SHP77 (cell line): ENCODE measurements around the gene GRAMD4.

Experiments
- DNase-seq, 2 experiments: peaks; one replicate each; lab custom pipeline; 2025; lab: John Stamatoyannopoulos, UW

The GRAMD4 gene

DNA sequence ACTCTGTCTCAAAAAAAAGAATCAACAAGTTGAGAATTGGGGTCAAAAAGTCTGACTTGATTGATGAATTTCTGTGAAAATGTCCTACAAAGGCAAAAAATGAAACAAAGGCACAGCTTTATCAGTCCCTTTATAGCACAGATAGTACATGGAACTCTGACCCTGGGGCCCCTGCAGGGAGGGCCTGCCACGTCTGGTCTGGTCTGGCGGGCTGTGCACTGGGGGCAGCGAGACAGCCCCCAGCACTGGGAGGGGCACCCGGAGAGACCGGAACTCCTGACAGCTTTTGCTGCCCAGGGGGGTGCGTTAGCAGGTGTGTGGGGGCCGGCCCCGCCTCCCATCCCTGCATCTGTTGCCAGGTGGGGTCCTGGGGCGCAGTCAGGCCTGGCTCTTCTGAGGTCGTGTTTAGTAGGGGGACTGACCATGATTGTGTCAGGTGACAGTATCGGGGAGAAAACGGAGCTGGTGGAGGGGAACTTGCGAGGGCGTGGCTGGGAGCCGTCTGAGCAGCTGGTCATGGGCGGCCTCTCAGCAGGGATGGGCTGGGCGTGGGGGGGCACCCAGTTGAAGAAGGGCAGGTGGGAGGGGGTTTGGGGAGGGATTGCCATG, 51.7 kb downstream of the GRAMD4 start:
- no peak for DNase-seq

DNA sequence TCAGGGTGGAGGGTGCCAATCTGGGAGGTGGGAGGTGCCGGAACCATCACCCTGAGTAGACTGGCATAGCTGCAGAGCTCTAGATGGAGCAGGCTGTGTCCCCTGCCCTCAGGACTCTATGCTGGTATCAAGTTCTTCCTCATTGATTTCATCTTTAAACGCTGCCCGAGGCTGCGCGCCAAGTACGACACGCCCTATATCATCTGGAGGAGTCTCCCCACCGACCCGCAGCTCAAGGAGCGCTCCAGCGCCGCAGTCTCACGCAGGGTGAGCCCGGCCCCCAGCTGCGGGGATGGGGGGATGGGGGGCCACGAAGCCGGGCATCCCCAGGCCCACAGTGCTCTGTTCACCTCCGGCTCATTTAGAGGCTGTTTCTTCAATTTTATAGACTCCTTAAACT, 52.5 kb downstream of the GRAMD4 start:
- no peak for DNase-seq

DNA sequence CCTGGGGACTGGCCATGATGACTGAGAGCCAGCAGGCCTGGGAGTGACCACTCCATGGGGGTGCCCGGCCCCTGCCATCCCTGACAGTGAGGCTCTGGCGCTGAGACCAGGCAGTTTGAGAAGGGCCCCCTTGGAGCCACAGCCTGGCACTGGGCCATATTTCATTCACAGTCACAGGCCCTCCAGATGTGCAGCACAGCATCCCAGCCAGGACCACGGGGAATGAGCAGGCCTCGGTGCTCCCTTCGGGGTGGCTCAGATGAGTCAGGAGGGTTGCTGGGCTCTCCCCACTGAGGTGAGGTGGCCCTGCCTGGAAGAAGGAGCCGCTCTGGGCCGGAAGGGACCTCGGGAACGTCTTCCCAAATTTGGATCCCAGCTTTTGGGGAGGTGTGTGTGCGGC, 53.0 kb downstream of the GRAMD4 start:
- no peak for DNase-seq

DNA sequence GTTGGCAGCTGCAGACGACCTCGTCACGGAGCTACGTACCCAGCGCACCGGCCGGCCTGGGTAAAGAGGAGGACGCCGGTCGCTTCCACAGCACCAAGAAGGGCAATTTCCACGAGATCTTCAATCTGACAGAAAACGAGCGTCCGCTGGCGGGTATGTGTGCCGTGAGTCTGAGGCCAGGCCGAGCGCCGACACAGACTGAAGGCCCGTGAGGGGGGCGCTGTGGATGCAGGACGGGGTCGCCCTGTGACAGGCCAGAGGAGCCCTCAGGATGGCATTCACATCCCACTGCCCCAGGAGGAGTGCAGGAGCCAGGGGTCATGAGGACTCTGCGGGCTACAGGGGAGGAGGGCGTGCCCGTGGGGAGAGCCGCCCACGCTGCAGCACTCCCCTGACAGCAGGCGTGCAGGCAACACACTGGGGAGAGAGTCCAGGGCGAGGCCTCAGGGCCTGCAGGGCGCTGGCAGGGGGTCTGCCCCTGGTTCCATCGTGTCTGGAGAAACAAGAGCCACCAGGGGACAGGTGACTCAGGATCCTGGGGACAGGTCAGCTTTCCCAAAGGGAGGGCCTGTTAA, 53.6 kb downstream of the GRAMD4 start:
- DNase-seq, result no peak

- DNase-seq, result no peak
Observed at GRCh38 chr22:46674367-46674781, 54.2 kb downstream of the GRAMD4 start.

DNA sequence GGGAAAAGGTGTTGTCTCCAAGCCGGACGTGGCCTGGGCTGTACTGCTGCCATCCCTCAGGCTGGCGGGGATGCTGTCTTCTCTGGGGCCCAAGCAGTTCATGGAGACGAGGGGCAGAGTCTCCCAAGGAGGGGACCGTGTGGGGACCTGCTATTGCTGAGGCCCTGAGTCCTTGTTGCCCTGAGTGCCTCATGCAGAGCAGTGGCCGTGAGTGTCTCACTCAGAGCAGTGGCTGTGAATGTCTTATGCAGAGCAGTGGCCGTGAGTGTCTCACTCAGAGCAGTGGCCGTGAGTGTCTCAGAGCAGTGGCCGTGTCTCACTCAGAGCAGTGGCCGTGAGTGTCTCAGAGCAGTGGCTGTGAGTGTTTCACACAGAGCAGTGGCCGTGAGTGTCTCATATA, 54.7 kb downstream of the GRAMD4 start:
- DNase-seq, result no peak

GRCh38 chr22:46675479-46675878, 55.3 kb downstream of the GRAMD4 start:
- DNase-seq, result no peak

GRCh38 chr22:46675938-46676337, 55.8 kb downstream of the GRAMD4 start:
- DNase-seq, result no peak

- no peak for DNase-seq
Observed at GRCh38 chr22:46676479-46676878, 56.3 kb downstream of the GRAMD4 start.

GRCh38 chr22:46676881-46677280, 56.7 kb downstream of the GRAMD4 start:
- DNase-seq, result no peak

DNA sequence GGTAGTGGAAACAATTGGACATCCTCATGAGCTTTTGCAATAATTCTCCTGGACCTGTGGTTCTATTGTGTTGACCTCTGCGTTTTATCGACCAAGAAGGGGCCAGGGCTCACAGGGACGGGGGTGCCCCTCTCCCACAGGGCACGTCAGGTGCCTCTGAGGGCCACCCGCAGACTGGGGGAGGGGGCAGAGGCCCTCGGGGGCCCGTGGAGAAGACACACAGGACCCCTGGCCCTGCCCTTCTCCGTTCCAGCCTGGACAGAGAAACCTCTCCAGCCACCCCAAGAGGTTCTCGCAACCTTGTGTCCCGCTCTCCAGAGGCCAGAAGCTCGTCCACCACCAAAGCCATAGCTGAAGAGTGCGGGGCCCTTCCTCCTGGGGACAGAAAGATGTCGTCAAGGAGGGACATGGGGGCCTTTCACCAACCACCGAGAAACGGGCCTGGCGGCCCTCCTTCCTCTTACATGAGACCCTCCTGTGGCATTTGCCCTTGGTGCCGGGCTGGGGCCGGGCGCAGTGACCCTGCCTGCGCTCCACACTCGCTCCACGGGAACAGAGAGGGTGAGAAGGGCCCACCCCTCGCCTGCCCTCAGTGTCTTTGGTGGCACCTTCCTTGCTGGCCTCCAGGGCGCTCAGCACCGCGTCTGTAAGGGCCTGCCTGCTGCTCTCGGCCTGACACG, 57.3 kb downstream of the GRAMD4 start:
- no peak for DNase-seq

- DNase-seq, result no peak
Observed at GRCh38 chr22:46678003-46678657, 57.9 kb downstream of the GRAMD4 start.

- no peak for DNase-seq
Observed at GRCh38 chr22:46678785-46679700, 58.9 kb downstream of the GRAMD4 start.

GRCh38 chr22:46679706-46680269, 59.6 kb downstream of the GRAMD4 start:
- DNase-seq, result no peak

DNA sequence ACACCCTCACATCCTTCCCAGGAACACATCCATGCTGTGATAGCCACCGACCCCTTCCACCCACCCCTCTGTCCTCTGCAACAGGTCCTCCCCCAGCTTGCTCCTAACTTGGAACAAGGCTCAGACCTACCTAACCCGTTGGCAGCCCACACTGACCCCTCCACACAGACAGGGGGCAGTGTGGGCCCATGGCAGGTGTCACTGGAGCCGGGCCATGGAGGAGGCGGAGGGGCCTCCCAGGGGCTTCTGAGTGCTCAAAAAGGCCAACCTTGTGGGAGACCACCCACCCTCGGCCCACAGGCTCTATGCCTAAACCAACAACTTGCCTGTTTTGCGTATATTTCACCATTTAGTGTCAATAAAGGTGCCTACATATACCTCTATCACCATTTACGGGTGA, 60.8 kb downstream of the GRAMD4 start:
- peak; percentile 39 to 60 for DNase-seq

DNA sequence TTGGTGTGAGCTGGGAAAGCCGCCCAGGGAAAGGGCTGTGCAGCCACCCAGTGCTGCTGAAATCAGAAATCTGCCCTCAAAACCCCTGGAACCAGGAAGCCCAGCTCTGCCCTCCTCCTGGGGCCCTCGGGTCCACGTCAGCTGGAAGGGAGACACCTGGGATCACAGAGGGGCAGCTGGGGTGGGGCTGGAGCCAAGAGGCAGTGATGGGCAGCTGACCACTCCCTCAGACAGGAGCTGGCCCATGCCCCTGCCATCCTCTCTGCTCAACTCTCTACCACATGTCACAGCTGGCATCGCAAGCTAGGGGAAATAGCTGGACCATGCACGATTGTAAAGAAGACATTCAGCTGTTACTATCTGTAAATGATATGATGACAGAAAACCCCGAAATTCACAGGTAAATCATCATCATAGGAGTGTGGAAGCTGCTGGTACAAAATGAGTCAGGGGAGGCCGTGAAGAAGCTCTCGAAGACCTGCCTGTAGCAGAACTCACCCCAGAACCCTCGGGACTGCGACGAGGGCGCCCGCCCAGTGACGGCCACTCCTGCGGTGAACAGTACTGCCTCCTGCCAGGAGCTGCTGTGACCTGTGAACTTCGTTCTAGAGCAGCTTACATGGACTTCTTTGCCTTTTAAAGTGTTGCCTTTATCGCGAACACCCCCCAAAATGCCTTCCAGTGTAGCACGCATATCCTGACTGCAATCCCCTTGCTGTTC, 62.0 kb downstream of the GRAMD4 start:
- DNase-seq, result no peak

GRCh38 chr22:46684706-46685105, 64.5 kb downstream of the GRAMD4 start:
- peak; percentile 58 to 72 for DNase-seq

- no peak for DNase-seq
Observed at GRCh38 chr22:46686221-46687047, 66.2 kb downstream of the GRAMD4 start.

- no peak for DNase-seq
Observed at GRCh38 chr22:46687048-46687444, 66.9 kb downstream of the GRAMD4 start.

DNA sequence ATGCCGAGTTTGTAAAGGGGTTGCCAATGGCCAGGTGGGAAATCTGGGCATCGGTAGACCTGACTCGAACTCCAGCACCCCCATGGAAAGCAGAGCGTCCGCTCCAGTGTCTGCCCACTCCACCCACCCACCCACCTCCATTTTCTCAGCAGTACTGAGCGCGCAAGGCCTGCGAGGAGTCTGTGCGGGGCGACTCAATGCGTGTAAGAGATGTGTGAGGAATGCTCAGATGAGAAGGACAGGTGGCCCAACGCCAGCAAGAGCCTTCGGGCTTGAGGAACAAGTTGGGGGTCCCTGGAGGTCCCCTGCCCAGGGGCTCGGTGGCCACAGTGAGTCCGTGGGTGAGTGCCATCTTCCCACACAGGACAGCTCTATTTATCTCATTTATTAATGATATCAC, 67.3 kb downstream of the GRAMD4 start:
- DNase-seq, result no peak
